WTC11 (cell line): ENCODE results near the gene PDCD1. TPM values are rescaled to one million over a fixed set of nuclear protein-coding genes. Genes with fewer than 3 reads are reported as not detected.

ENCODE experiments used
- ATAC-seq: fragments of 200-7000 bp; cut with Tn5 transposase; 2 replicates; pipeline ENCODE4 v1.10.0; 2021; ENCODE audit warnings: mild to moderate bottlenecking, moderate library complexity
- CTCF ChIA-PET: fragments of 300-600 bp; sonication (Branson Sonifier 250); formaldehyde crosslinking; loops from one replicate; lab custom pipeline; 2021; ENCODE audit warnings: antibody characterized with exemption; lab: Charles Lee
- POLR2A ChIA-PET: fragments of 350-600 bp; sonication (Branson Sonifier 250); formaldehyde crosslinking; loops from one replicate; lab custom pipeline; 2021; ENCODE audit warnings: antibody characterized with exemption; lab: Charles Lee
- DNase-seq: peaks from one replicate; pipeline ENCODE4 v3.0.0; 2021; ENCODE audit warnings: low spot score
- H3K27ac Mint-ChIP-seq: 2 replicates; pipeline ENCODE4 v1.8.0; 2021; ENCODE audit warnings: mixed read lengths
- H3K27me3 Mint-ChIP-seq: 2 replicates; pipeline ENCODE4 v1.8.0; 2021; ENCODE audit warnings: low read depth, mild to moderate bottlenecking, moderate library complexity, mixed read lengths
- H3K36me3 Mint-ChIP-seq: 2 replicates; pipeline ENCODE4 v1.8.0; 2021; ENCODE audit warnings: mixed read lengths
- H3K4me1 Mint-ChIP-seq: 2 replicates; pipeline ENCODE4 v1.8.0; 2022; ENCODE audit warnings: mixed read lengths
- H3K4me3 Mint-ChIP-seq: 2 replicates; pipeline ENCODE4 v1.8.0; 2021; ENCODE audit warnings: mild to moderate bottlenecking, moderate library complexity, mixed read lengths
- H3K9me3 Mint-ChIP-seq: 2 replicates; pipeline ENCODE4 v1.8.0; 2021; ENCODE audit warnings: mixed read lengths
- CBFB ChIP-seq: sonication (generic); formaldehyde crosslinking; IDR thresholded peaks from 2 replicates; pipeline ENCODE4 v1.8.1; 2022; ENCODE audit warnings: mild to moderate bottlenecking, low read depth, missing genetic modification reagents
- CTCF ChIP-seq: fragments of 200-600 bp; IDR thresholded peaks from 2 replicates; pipeline ENCODE4 v1.8.0; 2022; ENCODE audit warnings: antibody characterized with exemption
- E2F5 ChIP-seq: sonication (generic); formaldehyde crosslinking; IDR thresholded peaks from 2 replicates; pipeline ENCODE4 v1.8.1; 2022; ENCODE audit warnings: mild to moderate bottlenecking, moderate library complexity, missing genetic modification reagents
- FOXP1 ChIP-seq: sonication (generic); formaldehyde crosslinking; IDR thresholded peaks from 2 replicates; pipeline ENCODE4 v1.8.0; 2022; ENCODE audit warnings: missing genetic modification reagents, mild to moderate bottlenecking, moderate library complexity, borderline replicate concordance
- FOXP4 ChIP-seq: sonication (generic); formaldehyde crosslinking; IDR thresholded peaks from 2 replicates; pipeline ENCODE4 v1.8.0; 2022; ENCODE audit warnings: mild to moderate bottlenecking, missing genetic modification reagents
- JUN ChIP-seq: sonication (generic); formaldehyde crosslinking; IDR thresholded peaks from 2 replicates; pipeline ENCODE4 v1.8.0; 2023; ENCODE audit warnings: mild to moderate bottlenecking, missing genetic modification reagents
- OVOL2 ChIP-seq: fragments of 250-450 bp; sonication (Bioruptor Pico); IDR thresholded peaks from 2 replicates; pipeline ENCODE4 v1.9.0; 2021; ENCODE audit warnings: mild to moderate bottlenecking, borderline replicate concordance
- SP1 ChIP-seq: sonication (generic); formaldehyde crosslinking; conservative IDR thresholded peaks from 2 replicates; pipeline ENCODE4 v1.8.1; 2022; ENCODE audit warnings: missing genetic modification reagents
- STAT6 ChIP-seq: sonication (generic); formaldehyde crosslinking; conservative IDR thresholded peaks from 2 replicates; pipeline ENCODE4 v1.8.1; 2023; ENCODE audit warnings: mild to moderate bottlenecking, low read depth, missing genetic modification reagents, moderate library complexity
- TP53 ChIP-seq: sonication (generic); formaldehyde crosslinking; IDR thresholded peaks from 2 replicates; pipeline ENCODE4 v1.8.1; 2023; ENCODE audit warnings: mild to moderate bottlenecking, missing genetic modification reagents
- USF1 ChIP-seq: sonication (generic); formaldehyde crosslinking; IDR thresholded peaks from 2 replicates; pipeline ENCODE4 v1.8.0; 2022; ENCODE audit warnings: mild to moderate bottlenecking, missing genetic modification reagents
- ZNF281 ChIP-seq: sonication (generic); formaldehyde crosslinking; IDR thresholded peaks from 2 replicates; pipeline ENCODE4 v1.8.0; 2023; ENCODE audit warnings: mild to moderate bottlenecking, missing genetic modification reagents
- ZNF396 ChIP-seq: fragments of 250-450 bp; sonication (Bioruptor Pico); IDR thresholded peaks from 2 replicates; pipeline ENCODE4 v1.8.0; 2021; ENCODE audit warnings: mild to moderate bottlenecking, moderate library complexity, borderline replicate concordance
- total RNA-seq: library from RNA; stranded (reverse); gene quantifications from 3 replicates; pipeline ENCODE4 v1.2.3, GENCODE V29; 2021

Gene PDCD1
- total RNA-seq, 1 experiment from 2014 or later, result 0.52 TPM

GRCh38 chr2:241863536-241863954, 4.9 kb upstream of the PDCD1 start:
- no peak for ATAC-seq
- POLR2A ChIA-PET, result interaction anchor here (0.5 kb wide), 1 partner anchor 50 kb away, joined by 4 read pairs; no protein-coding TSS in a partner anchor
- CTCF ChIA-PET, result no interaction called here
- peaks cover 6% of the 10 kb centered on the region for H3K27me3 Mint-ChIP-seq
- H3K27ac Mint-ChIP-seq, result no peak overlapping the region
- H3K36me3 Mint-ChIP-seq, result peaks cover 4% of the 10 kb centered on the region; the same call in 1 of the 2 replicates
- no peak for DNase-seq
- TF ChIP-seq OVOL2 (CRISPR knock-in tag) (no peak), SP1 (CRISPR knock-in tag) (no peak), TP53 (CRISPR knock-in tag) (no peak), CBFB (CRISPR knock-in tag) (no peak), CTCF (no peak), E2F5 (CRISPR knock-in tag) (no peak), USF1 (CRISPR knock-in tag) (no peak), ZNF396 (no peak), JUN (CRISPR knock-in tag) (no peak), FOXP4 (CRISPR knock-in tag) (no peak), ZNF281 (no peak), FOXP1 (CRISPR knock-in tag) (no peak), STAT6 (CRISPR knock-in tag) (no peak)
- no peak overlapping the region for H3K4me3 Mint-ChIP-seq
- peaks cover 16% of the 10 kb centered on the region for H3K9me3 Mint-ChIP-seq
- H3K4me1 Mint-ChIP-seq, result peaks cover 15% of the 10 kb centered on the region; the same call in 1 of the 2 replicates
